Prostate gland (tissue), 2 donors: Measurements from ENCODE around the gene TCF7L1. TPM values are rescaled to one million over a fixed set of nuclear protein-coding genes. Genes with fewer than 3 reads are reported as not detected.

Experiments used
- DNase-seq: peaks from one replicate; pipeline ENCODE4 v3.0.0-alpha.2; 2019; ENCODE audit warnings: low spot score
- H3K27ac ChIP-seq, 2 donors: fragments of 200-600 bp; sonication (generic); 2 replicates each; pipeline ENCODE4 v1.5.1; 2017 to 2019
- H3K27me3 ChIP-seq: fragments of 200-600 bp; sonication (generic); replicated peaks from 2 replicates; pipeline ENCODE4 v1.5.1; 2019; ENCODE audit not compliant: insufficient read depth
- H3K36me3 ChIP-seq, 2 donors: fragments of 200-600 bp; sonication (generic); 1 replicate in 1 of 2; 2 replicates in 1 of 2; pipeline versions ENCODE4 v1.5.1 to v1.8.1; 2017 to 2019
- H3K4me1 ChIP-seq: fragments of 200-600 bp; sonication (generic); replicated peaks from 2 replicates; pipeline ENCODE4 v1.5.1; 2019
- H3K4me3 ChIP-seq, 2 donors: fragments of 200-600 bp; sonication (generic); 2 replicates each; pipeline ENCODE4 v1.5.1; 2017 to 2019
- H3K9me3 ChIP-seq: fragments of 200-600 bp; sonication (generic); 2 replicates; pipeline ENCODE4 v1.5.1; 2017
- CTCF ChIP-seq, 4 experiments: fragments of 200-600 bp in 2 of 4; fragments of 450-650 bp in 2 of 4; sonication (generic) in 2 of 4; IDR thresholded peaks; 1 replicate in 3 of 4; 2 replicates in 1 of 4; pipeline ENCODE4 v1.5.1; 2016 to 2019; ENCODE audit warnings: antibody characterized with exemption in 4 of 4, mild to moderate bottlenecking in 2 of 4, moderate library complexity in 2 of 4
- POLR2A ChIP-seq: fragments of 450-650 bp; IDR thresholded peaks from one replicate; pipeline ENCODE4 v1.6.1; 2016; ENCODE audit warnings: antibody characterized with exemption, mild to moderate bottlenecking
- POLR2AphosphoS5 ChIP-seq: sonication (generic); formaldehyde crosslinking; IDR thresholded peaks from one replicate; pipeline ENCODE4 v1.6.1; 2017; ENCODE audit warnings: antibody characterized with exemption
- WGBS: methylation state at CpG from one replicate; pipeline ENCODE4 v1.1.5; 2018; 5-methylcytosine and 5-hydroxymethylcytosine counted together
- intact Hi-C: fragments of 100-400 bp; cut with DNase I; formaldehyde crosslinking; loops from one replicate; pipeline ENCODE4 v1.14.2; 2022
- total RNA-seq, 2 donors: library from RNA; depleted of rRNA; stranded (reverse); fragments of >200 nt; gene quantifications; one replicate each; pipeline ENCODE4 v1.1.0, GENCODE V29; 2016

Gene TCF7L1
- total RNA-seq, 2 donors from 2014 or later: 2.6 to 7.0 TPM

- Histone ChIP-seq H3K36me3 (no peaks in the 10 kb centered on the region), H3K9me3 (no peaks in the 10 kb centered on the region), H3K4me1 (no peaks in the 10 kb centered on the region), H3K4me3 (no peak overlapping the region), H3K27me3 (no peaks in the 10 kb centered on the region), H3K27ac (no peak overlapping the region)
- intact Hi-C loops: no loop called here
- WGBS: 81% methylated on average over 3 of the region's 3 CpGs
- DNase-seq: no peak
- TF ChIP-seq POLR2AphosphoS5 (no peak), CTCF (IDR thresholded peaks at IDR 0.05) (no peak), POLR2A (no peak)
Observed at GRCh38 chr2:85129861-85130260, 3.3 kb upstream of the TCF7L1 start.

- Histone ChIP-seq H3K4me3 (no peak overlapping the region), H3K9me3 (no peaks in the 10 kb centered on the region), H3K4me1 (no peaks in the 10 kb centered on the region), H3K27me3 (no peaks in the 10 kb centered on the region), H3K27ac (no peak overlapping the region), H3K36me3 (no peaks in the 10 kb centered on the region)
- intact Hi-C loops: no loop called here
- TF ChIP-seq POLR2AphosphoS5 (no peak), POLR2A (no peak), CTCF (IDR thresholded peaks at IDR 0.05) (no peak)
- no peak for DNase-seq
- WGBS: 35% methylated on average over 2 of the region's 2 CpGs
Observed at GRCh38 chr2:85130407-85130806, 2.8 kb upstream of the TCF7L1 start.

GRCh38 chr2:85131116-85131515, 2.1 kb upstream of the TCF7L1 start:
- 39% methylated on average over 7 of the region's 7 CpGs for WGBS
- TF ChIP-seq CTCF (IDR thresholded peaks at IDR 0.05) (peak in 2 of 4 experiments; percentile 35 to 49), POLR2A (no peak), POLR2AphosphoS5 (no peak)
- no peaks in the 10 kb centered on the region for H3K4me1 ChIP-seq
- H3K36me3 ChIP-seq: no peaks in the 10 kb centered on the region
- H3K27ac ChIP-seq: no peak overlapping the region
- H3K4me3 ChIP-seq: no peak overlapping the region
- no peak for DNase-seq
- intact Hi-C loops: no loop called here
- no peaks in the 10 kb centered on the region for H3K27me3 ChIP-seq
- H3K9me3 ChIP-seq: no peaks in the 10 kb centered on the region

- Histone ChIP-seq H3K4me1 (no peaks in the 10 kb centered on the region), H3K27ac (peak overlapping the region; percentile 56 to 64), H3K27me3 (no peaks in the 10 kb centered on the region), H3K36me3 (no peaks in the 10 kb centered on the region), H3K4me3 (peak overlapping the region; percentile 50 to 57), H3K9me3 (no peaks in the 10 kb centered on the region)
- DNase-seq: no peak
- TF ChIP-seq POLR2AphosphoS5 (no peak), CTCF (IDR thresholded peaks at IDR 0.05) (no peak), POLR2A (no peak)
- intact Hi-C loops: loop anchor here (2.0 kb wide), 1 partner anchor 152 kb away; no protein-coding TSS in a partner anchor
- WGBS: 24% methylated on average over 14 of the region's 14 CpGs
Observed at GRCh38 chr2:85132397-85132796, 795 bp upstream of the TCF7L1 start.

GRCh38 chr2:85133751-85134254, 611 bp downstream of the TCF7L1 start:
- peak overlapping the region; percentile 74 to 75 for H3K27ac ChIP-seq
- H3K9me3 ChIP-seq: no peaks in the 10 kb centered on the region
- WGBS: under 1% methylated on average over 54 of the region's 57 CpGs
- no peaks in the 10 kb centered on the region for H3K27me3 ChIP-seq
- intact Hi-C loops: loop anchor here (1.0 to 2.0 kb wide), 2 partner anchors 109 to 151 kb away; no protein-coding TSS in a partner anchor
- H3K4me3 ChIP-seq: peak overlapping the region; percentile 50 to 57
- TF ChIP-seq POLR2A (no peak), CTCF (IDR thresholded peaks at IDR 0.05) (no peak), POLR2AphosphoS5 (no peak)
- no peaks in the 10 kb centered on the region for H3K4me1 ChIP-seq
- DNase-seq: peak; percentile 20
- no peaks in the 10 kb centered on the region for H3K36me3 ChIP-seq
